GM20000 (cell line): ENCODE measurements around the gene CYP1B1.

Experiments used
- DNase-seq: peaks from one replicate; pipeline ENCODE4 v3.0.0; 2012; ENCODE audit warnings: low spot score
- CTCF ChIP-seq: IDR thresholded peaks from 2 replicates; pipeline ENCODE4 v1.5.1; 2012; ENCODE audit warnings: mild to moderate bottlenecking, control low read depth; ENCODE audit errors: extremely low read depth, missing control alignments

Gene CYP1B1

GRCh38 chr2:38037325-38037724, 38.6 kb downstream of the CYP1B1 start:
- DNase-seq = no peak

GRCh38 chr2:38035968-38036367, 40.0 kb downstream of the CYP1B1 start:
- TF ChIP-seq CTCF = no peak
- DNase-seq = no peak

More at GRCh38 chr2:38037325-38037724, 38.6 kb downstream of the CYP1B1 start:
- TF ChIP-seq CTCF = no peak

GRCh38 chr2:38033646-38034045, 42.3 kb downstream of the CYP1B1 start:
- TF ChIP-seq CTCF = no peak
- DNase-seq = no peak

GRCh38 chr2:38032946-38033345, 43.0 kb downstream of the CYP1B1 start:
- TF ChIP-seq CTCF = no peak
- DNase-seq = no peak

GRCh38 chr2:38030635-38031355, 45.2 kb downstream of the CYP1B1 start:
- DNase-seq = no peak
- TF ChIP-seq CTCF = no peak

- DNase-seq = no peak
- no peak for TF ChIP-seq CTCF
Observed at GRCh38 chr2:38029512-38029911, 46.4 kb downstream of the CYP1B1 start.

GRCh38 chr2:38028829-38029228, 47.1 kb downstream of the CYP1B1 start:
- no peak for DNase-seq
- no peak for TF ChIP-seq CTCF
